GM19099 (cell line): ENCODE results near the gene FHL1.

Source experiments
- POLR2A ChIP-seq: IDR thresholded peaks from 3 replicates; pipeline ENCODE4 v1.6.1; 2011; ENCODE audit warnings: low read depth; ENCODE audit not compliant: insufficient read length; ENCODE audit errors: extremely low read depth

The FHL1 gene

DNA sequence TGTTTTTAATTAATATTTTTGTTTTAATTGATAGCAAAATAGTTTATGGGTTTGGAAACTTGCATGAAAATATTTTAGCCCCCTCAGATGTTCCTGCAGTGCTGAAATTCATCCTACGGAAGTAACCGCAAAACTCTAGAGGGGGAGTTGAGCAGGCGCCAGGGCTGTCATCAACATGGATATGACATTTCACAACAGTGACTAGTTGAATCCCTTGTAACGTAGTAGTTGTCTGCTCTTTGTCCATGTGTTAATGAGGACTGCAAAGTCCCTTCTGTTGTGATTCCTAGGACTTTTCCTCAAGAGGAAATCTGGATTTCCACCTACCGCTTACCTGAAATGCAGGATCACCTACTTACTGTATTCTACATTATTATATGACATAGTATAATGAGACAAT is 63.5 kb downstream of the FHL1 start:
- no peak for TF ChIP-seq POLR2A

- TF ChIP-seq POLR2A, result no peak
Observed at GRCh38 chrX:136211766-136212556, 64.6 kb downstream of the FHL1 start.

DNA sequence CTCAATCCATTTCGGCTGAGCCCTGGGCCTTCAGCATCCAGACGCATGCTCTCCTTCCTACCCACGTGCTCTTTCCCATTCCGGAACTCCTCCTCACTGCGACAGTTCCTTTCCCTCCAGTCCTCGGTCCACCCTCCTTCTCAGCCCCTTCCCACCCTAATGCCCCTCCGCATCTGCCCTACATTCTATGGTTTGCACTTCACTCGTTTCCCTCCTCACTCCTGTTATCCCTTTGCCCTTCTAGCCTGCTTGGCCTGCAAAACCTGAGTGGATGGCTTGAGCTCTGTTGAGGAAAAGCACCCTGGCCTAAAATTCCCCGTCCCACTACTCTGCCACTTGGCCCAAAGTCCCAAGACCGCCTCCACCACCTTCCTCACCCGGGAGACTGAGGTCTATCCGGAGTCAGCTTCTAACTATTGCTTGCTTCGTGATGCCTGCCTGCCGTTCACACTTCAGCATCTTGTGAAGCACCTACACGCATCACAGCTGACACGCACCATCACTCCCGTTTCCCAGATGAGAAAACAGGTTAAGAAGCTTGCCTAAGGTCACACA is 65.3 kb downstream of the FHL1 start:
- no peak for TF ChIP-seq POLR2A

GRCh38 chrX:136214551-136214950 is 67.2 kb downstream of the FHL1 start:
- no peak for TF ChIP-seq POLR2A

GRCh38 chrX:136215559-136215958 is 68.2 kb downstream of the FHL1 start:
- TF ChIP-seq POLR2A, result no peak

DNA sequence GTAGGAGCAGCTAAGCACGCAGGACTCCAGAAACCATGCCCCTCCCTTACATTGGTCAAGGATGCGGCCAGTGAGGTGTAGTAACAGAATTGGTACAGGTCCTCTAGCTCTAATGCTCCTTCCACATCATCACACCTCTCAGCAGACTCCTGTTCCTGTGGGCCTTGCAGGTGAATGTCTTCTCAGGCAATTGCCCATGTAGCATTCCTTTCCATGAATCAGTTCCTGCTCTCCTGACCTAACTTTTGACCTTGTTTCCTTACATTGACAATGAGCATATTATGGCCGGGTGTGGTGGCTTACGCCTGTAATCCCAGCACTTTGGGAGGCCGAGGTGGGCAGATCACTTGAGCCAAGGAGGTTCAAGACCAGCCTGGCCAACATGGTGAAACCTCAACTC is 72.6 kb downstream of the FHL1 start:
- no peak for TF ChIP-seq POLR2A

GRCh38 chrX:136220540-136220939 is 73.2 kb downstream of the FHL1 start:
- no peak for TF ChIP-seq POLR2A

DNA sequence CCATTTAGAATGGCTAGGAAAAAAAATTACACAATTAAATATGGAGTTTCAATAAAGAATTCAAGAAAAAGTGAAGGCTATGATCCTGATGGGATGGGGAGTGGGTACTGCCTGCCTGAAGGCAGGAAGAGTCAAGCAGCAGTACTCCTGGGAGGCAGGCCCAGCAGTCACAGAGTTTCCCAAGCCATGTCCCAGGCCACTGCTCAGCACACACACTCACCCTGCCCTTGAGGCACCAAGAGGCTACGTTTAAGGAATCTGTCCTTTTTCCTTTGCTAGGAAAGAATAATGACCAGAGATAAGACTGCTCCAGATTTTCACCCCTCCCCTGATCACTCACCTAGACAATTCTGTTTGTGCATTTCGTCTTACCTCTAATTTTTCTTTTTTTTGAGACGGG is 73.6 kb downstream of the FHL1 start:
- TF ChIP-seq POLR2A, result no peak

DNA sequence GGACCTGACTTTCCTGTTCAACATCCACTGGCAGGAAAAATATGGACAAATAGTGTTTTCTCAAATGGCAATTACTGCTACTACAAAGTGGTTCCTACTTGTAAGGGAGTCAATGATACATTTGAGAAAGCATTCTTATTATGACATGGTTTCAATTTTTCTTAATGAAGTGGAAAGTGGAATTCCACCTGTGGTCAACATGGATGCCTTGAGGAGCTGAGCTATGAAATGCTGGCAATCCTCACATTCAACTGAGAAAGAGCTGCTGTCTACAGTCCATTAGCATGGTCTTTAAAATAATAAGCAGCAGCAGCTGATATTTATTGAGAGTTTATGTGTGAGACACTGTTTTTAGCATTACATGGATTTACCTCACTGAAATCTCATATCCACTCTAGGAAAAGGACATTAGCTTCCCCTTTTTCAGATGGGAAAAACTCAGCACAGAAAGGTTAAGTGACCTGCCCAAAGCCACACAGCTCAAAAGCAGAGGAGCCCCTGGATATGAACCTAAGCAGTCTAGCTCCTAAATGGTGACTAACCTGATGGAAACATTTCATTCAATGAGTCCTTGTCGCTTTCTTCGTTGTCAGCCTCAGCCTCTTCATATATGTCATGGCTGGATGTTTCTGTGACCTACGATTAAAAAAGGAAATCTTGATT is 74.6 kb downstream of the FHL1 start:
- TF ChIP-seq POLR2A, result no peak

- TF ChIP-seq POLR2A, result no peak
Observed at GRCh38 chrX:136227074-136227473, 79.7 kb downstream of the FHL1 start.

- no peak for TF ChIP-seq POLR2A
Observed at GRCh38 chrX:136227948-136228838, 80.9 kb downstream of the FHL1 start.

DNA sequence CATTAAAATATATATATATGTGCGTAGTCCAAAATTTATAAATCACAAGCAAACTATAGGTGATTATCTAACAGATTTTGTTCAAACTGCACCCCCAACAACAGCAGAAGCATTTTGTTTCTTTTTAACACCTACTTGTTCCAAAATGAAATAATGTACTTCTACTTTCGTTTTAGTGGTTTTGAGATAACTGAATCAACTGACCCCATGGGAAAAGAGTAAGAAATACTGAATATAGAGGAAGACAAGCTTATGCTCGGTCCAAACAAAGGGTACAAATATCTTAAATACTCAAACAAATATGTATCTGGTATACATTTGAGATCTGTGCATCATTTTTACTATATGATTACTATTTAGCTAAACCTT is 81.5 kb downstream of the FHL1 start:
- no peak for TF ChIP-seq POLR2A

GRCh38 chrX:136237074-136237473 is 89.7 kb downstream of the FHL1 start:
- TF ChIP-seq POLR2A, result no peak

DNA sequence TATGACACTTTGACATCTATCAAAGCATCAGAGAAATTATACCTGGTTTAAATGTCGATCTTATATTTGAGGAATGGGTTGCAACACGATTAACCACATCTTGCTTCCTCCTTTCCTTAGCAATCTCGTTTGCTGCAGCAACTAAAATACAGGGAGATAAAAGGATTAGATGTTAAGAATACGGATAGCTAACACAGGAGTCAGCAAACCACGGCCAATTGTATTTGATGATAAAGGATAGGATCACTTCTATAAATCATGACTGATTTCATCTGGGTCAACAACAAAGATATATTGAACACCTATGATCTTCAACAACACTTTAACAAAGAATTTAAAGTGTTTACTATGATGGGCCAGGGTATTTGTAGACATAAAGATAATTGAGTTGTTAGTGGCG is 98.9 kb downstream of the FHL1 start:
- TF ChIP-seq POLR2A, result no peak
